Cerebellar cortex (tissue), 1 donor: ENCODE data around the gene SYTL5.

Source experiments
- DNase-seq: peaks from one replicate; pipeline ENCODE4 v3.0.0-alpha.2; 2015; ENCODE audit warnings: low spot score

Gene SYTL5

GRCh38 chrX:38089173-38089982, 83.0 kb downstream of the SYTL5 start:
- DNase-seq, result no peak

- DNase-seq, result no peak
Observed at GRCh38 chrX:38095971-38096529, 89.7 kb downstream of the SYTL5 start.

- no peak for DNase-seq
Observed at GRCh38 chrX:38099688-38100087, 93.3 kb downstream of the SYTL5 start.

- no peak for DNase-seq
Observed at GRCh38 chrX:38102240-38102639, 95.9 kb downstream of the SYTL5 start.

GRCh38 chrX:38102875-38103274, 96.5 kb downstream of the SYTL5 start:
- no peak for DNase-seq

- DNase-seq, result no peak
Observed at GRCh38 chrX:38103857-38104812, 97.8 kb downstream of the SYTL5 start.

GRCh38 chrX:38105216-38105725, 98.9 kb downstream of the SYTL5 start:
- DNase-seq, result no peak

- no peak for DNase-seq
Observed at GRCh38 chrX:38106991-38107655, 100.8 kb downstream of the SYTL5 start.

- no peak for DNase-seq
Observed at GRCh38 chrX:38108364-38108763, 102.0 kb downstream of the SYTL5 start.

- no peak for DNase-seq
Observed at GRCh38 chrX:38109042-38109898, 102.9 kb downstream of the SYTL5 start.

GRCh38 chrX:38110231-38110630, 103.9 kb downstream of the SYTL5 start:
- DNase-seq, result no peak

GRCh38 chrX:38111196-38111595, 104.8 kb downstream of the SYTL5 start:
- DNase-seq, result no peak

- DNase-seq, result no peak
Observed at GRCh38 chrX:38112566-38112965, 106.2 kb downstream of the SYTL5 start.

GRCh38 chrX:38116706-38117105, 110.4 kb downstream of the SYTL5 start:
- no peak for DNase-seq

- DNase-seq, result no peak
Observed at GRCh38 chrX:38117485-38117884, 111.1 kb downstream of the SYTL5 start.

- DNase-seq, result no peak
Observed at GRCh38 chrX:38124000-38124399, 117.6 kb downstream of the SYTL5 start.

- no peak for DNase-seq
Observed at GRCh38 chrX:38126179-38126578, 119.8 kb downstream of the SYTL5 start.

- no peak for DNase-seq
Observed at GRCh38 chrX:38127961-38128360, 121.6 kb downstream of the SYTL5 start.

GRCh38 chrX:38129366-38129765, 123.0 kb downstream of the SYTL5 start:
- no peak for DNase-seq

GRCh38 chrX:38138157-38138891, 132.0 kb downstream of the SYTL5 start:
- no peak for DNase-seq
